Stimulated activated CD4-positive, alpha-beta T cell treated with anti-CD3 and anti-CD28 coated beads, Interleukin-4, amount 100 ng/mL, for 1 hour (primary cell): ENCODE results near the gene RHEX.
A peak's percentile ranks its signal among the peaks of the same experiment; 100 is the strongest.

Experiments used
- DNase-seq: peaks from one replicate; pipeline ENCODE4 v3.0.0-alpha.2; 2020

RHEX gene

DNA sequence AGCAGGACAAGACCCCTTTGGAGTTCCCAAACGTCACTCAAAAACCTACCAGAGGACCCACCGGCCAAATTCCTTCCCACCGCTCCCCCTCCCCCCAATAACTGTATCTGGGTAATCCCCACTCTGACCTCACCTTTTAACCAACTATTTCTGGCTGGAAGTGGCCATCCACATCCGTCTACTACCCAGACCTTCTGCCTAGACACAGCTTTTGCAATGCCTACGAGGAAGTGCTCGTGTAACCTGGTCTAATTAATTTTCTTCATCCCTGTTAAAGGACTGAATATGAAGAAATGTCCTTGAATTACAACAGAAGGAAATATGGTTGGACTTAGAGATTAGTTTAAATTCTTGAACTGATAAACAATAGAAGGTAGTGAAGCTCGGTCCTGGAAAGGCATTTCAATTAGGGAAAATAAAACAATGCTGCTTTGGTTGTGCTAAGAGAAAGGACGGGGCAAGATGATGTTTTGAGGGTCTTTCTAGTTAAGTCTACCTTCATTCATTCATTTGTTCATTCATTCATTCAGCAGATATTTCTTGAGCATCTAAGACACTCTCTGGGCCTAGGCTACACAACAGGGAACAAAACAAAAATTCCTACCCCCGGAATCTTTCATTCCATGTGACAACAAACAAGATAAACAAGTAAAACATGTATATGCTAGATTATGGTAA, 45.4 kb downstream of the RHEX start:
- no peak for DNase-seq

DNA sequence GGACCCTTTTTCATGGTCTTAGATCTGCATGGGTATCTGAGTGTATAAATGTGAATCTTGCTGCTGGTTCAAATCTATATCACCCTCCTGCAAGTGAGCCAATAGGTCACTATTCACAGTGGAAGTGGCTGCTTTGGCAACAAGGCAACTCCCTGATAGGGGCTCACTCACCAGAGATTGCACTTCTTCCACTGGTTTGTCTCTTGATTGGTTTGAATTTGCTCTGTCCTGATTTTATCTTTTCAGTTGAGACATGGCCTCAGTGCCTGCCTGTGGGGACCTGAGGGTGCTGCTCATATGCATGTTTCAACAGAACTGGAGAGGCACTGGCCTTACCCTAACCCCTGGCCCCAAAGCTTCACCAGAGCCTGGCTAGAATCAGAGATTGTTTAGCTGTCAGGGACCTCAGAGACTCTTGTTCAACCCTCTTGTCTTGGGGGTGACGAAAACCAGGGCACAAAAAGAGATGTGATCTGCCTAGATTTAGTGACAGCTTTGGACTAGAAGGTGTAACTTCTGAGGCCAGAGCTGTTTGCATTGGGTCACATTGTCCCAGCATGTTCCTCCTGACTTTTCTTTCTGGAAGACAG, 47.3 kb downstream of the RHEX start:
- no peak for DNase-seq

DNA sequence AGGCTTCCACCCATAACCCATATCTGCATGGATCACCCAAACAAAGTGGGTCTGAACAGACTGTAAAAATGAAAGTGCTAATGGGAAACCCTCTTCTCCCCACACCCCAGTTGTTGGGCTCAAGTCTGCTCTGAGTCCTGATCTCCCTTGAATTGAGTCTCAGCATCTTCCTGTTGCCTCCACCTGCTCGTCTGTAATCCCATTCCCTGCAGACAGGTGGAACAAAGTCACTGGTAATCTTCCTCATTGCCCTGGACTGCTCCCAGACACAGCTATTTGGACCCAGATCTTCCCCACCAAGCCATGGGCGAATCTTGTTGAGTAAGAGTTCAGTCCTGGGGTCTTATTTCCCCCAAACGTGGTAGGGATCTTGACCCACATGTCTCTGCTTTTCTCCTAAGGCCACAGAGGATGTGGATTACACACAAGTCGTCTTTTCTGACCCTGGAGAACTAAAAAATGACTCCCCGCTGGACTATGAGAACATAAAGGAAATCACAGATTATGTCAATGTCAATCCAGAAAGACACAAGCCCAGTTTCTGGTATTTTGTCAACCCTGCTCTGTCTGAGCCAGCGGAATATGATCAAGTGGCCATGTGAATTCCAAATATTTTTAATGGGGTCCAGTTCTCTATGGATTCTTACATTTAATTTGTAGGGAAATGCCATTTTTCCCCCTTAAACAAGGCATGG, 48.5 kb downstream of the RHEX start:
- DNase-seq, result no peak

DNA sequence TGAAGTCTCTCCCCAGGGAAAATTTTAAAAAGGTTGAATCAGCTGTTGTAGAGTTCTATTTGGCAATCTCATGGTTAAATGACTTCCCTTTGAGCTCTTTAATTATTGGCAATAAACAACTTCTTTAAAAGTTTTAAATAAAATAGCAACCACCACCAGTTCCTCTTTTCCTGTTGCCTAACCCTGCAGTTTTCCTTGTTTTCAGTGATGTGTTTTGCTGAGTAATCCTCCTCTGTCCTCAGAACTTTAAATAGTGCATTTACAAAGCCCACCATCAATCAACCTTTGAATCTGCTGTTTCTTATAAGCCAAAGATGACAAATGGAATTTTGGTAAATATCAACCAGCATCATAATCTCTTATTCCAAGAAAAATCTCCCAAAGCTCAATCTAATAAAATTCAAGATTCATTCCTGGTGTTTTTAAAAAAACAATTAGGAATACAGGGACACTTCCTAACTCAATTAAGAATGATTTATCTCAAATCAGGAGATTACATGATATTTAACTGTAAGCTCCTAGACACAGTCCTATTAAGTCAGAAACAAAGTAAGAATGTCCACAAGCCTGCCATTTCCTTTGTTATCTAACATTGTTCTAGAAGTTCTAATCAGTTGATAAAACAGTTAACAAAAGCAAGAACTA, 49.4 kb downstream of the RHEX start:
- DNase-seq, result no peak

DNA sequence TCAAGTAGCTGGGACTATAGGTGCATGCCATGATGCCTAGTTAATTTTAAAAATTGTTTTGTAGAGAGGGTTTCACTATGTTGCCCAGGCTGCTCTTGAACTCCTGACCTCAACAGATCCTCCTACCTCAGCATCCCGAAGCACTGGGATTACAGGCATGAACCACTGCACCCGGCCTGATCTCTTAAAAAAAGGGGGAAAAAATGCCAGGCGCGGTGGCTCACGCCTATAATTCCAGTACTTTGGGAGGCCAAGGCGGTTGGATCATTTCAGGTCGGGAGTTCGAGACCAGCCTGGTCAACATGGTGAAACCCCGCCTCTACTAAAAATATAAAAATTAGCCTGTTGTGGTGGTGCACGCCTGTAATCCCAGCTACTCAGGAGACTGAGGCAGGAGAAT, 51.0 kb downstream of the RHEX start:
- DNase-seq, result no peak

DNA sequence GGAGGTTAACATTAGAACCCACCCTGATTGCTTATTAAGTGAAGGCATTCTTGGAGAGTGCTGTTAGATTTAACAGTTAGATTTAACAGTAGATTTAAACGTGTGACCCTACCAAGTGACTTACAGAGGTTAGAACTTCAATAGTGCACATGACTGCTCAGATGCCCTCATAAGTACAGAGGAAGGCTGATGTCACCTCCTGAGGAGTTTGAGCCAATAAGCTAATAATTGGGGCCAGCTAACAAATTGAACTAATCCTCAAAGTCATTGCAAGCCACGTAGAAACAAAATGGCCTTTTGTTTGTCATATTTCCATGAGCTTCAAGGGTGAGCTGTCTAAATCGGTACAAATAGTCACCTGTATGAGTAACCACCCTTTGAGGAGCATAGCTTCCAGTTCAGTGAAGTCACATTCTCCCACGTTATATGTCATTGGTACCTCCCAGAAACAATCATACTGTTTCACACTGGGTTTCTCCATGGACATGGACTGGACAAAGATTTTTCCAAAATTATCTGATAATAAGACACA, 52.6 kb downstream of the RHEX start:
- DNase-seq, result no peak

DNA sequence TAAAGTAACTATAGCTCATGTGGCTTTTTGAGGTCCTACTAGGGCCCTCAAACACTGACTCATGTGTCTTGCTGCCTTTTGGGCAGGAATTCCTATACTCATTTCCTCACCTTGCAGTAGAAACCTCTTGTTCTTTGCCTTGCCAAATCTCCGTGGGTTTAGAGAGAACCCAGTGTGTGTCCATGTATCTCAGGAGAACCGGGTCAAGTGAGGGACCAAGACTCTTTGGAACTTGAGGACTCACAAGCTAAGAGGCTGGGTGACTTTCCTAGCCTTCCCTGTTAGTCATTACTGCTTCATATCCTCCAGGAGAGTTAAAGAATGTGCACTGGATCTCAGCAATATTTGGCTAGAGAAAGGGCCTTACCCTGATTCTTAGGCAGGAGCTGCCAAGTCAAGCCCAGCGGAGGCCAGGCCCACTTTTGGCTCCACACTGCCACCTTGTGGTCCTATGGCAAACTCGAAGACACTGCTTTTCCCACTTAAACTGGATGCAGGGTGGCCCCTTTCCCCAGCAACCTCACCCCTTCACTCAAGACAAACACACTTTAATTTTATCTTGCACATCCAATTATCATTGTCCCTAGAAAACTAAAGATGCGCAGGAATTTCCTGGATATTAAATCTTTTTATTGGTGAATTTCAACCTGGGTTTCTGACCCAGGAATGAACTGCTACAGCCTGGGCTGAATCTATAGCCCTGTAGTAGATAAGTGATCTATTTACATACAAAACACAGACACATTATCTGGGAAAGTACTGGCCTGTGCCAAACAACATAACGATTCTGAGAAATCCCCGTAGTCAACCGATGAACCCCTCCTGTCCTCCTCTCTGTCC, 53.6 kb downstream of the RHEX start:
- peak; percentile 78 for DNase-seq

DNA sequence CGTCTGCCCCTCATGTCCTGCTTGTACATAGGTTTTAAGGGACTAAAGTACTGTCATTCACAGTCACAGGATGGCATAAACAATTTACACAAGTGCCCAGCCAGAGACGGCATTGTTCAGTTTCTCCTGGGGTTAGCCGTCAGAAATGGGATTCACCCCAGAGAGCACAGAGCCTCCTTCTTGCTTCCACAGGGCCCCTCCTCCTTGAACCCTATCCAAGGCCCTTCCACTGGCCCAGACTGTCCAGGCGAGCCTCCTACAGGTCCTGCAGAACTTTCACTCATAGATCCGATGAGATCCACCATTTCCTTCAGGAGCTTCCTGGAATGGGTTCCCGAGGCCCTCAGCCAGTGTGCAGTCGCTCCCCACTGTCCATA, 54.2 kb downstream of the RHEX start:
- DNase-seq, result no peak

DNA sequence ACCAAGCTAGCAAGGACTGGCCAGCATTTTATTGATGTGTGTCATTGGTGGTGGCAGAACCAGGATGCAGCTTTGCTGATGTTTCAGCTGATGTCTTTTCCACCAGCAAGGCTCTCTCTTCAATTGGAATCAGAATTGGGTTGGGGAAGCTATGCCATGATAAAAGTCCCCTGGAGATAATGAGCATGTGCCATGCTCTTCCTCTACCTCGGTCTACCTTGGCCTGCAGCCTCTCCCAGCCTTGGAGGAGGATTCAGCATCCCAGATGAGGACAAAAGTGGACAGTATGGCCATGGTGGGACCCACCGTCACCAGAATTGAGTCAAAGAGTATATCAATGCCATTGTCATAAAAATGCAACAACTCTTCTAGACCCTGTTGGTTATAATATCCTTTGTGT, 55.7 kb downstream of the RHEX start:
- no peak for DNase-seq

DNA sequence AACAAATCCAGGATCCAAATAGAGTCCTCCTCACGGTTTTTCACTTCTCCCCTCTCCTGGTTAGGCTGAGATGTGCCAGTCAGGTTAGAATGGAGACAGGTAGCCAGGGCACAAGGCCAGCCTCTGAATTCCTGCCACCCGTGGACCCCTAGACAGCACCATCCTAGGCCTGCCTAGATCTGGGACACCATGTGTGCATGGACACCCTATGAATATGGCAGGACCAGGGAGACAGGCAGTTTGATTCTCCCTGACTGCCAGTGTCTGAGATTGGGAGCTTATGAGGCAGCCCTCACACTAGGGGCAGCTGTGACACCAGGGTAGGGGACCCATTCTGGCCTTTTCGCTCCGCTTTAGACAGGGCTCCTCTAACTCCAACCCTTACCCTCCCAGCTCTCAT, 56.7 kb downstream of the RHEX start:
- no peak for DNase-seq

DNA sequence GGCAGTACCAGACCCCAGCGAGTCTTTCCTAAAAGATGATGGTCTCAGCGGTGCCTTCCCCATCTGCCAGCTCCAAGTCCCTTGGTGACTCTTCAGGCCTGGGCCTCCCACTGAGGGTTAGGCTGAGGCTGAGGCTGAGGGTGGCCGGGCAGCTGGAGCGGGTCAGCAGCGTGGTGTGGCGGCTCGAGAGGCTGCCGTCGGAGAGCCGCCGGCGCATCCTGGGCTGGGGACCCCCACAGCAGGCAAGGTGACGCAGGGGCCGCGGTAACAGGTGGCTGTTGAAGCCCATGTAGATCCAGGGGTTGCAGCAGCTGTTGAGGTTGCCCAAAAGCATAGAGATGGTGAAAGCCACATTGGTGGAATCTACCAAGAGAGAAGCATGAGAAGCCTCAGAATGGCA, 57.2 kb downstream of the RHEX start:
- no peak for DNase-seq

DNA sequence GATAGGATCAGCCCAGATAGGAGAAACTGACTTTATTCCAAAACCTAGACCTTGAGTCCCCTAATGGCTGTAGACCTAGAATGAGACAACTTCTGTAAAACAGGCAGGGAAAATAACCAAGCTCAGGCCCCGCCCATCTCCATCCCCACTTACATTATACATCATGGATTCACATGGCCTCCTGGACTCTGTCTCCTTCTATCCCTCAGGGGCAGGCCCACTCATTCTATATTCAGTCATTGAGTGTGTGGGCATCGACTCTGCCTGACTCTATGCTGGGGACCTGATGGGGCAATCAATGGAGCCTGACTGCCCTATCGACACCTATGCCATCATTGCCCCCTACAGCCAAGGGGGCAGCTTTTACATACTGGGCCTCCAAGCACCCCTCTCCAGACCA, 57.8 kb downstream of the RHEX start:
- no peak for DNase-seq

DNA sequence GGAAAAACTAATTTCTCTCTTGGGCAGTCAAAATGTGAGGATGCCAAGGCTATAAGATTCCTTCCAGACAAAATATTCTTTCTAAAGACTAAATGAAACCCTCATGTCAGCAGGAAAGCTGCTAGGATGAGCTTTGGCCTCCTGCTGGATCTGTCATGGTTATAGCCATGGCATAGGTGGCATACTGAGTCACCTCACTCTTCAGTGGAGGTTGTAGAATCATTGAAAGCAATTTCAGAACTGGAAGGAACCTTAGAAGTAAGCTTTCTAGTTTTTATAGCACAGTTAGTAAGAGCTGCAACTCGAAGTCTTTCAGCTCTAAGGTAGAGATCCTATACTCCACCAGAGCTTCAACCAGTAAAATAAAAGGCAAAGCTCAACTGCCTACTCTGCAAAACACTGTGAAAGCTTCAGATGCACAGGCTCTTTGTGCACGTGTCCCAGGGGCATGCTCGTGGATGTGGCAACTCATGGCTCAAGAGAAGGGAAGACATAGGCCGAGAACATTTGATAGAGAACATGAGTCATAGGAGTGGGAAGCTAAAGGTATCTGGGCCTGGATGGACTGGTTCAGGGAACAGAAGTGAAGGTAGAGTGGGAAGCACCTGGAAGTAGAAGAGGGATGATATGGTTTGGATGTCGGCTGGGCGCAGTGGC, 58.4 kb downstream of the RHEX start:
- no peak for DNase-seq

DNA sequence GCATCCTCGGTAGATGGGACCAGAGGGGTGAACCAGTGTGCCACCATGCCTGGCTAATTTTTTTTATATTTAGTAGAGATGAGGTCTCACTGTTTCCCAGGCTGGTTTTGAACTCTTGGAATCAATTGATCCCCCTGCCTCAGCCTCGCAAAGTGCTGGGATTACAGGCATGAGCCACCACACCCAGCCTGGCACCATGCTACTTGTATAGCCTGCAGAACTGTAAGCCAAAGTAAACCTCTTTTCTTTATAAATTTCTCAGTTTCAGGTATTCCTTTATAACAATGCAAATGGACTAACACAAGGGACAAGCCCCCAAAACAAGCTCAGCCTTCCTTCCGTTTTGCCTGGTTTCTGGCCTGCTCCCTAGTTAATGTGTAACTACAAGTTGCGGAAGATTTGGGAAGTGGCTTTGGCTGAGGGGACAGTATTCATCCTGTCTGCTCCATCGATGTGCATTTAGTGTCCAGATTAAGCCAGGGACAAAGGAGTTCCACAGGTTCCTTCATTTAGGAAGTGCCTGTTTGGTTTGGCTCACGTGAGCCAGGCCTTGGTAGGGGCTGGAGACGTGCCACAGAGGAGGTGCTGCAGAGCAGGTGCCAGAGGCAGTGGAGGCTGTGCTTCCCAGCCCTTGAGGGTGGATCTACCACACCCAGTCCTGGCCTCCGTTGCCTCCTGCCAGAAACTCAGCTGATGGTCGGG, 59.8 kb downstream of the RHEX start:
- DNase-seq, result no peak

DNA sequence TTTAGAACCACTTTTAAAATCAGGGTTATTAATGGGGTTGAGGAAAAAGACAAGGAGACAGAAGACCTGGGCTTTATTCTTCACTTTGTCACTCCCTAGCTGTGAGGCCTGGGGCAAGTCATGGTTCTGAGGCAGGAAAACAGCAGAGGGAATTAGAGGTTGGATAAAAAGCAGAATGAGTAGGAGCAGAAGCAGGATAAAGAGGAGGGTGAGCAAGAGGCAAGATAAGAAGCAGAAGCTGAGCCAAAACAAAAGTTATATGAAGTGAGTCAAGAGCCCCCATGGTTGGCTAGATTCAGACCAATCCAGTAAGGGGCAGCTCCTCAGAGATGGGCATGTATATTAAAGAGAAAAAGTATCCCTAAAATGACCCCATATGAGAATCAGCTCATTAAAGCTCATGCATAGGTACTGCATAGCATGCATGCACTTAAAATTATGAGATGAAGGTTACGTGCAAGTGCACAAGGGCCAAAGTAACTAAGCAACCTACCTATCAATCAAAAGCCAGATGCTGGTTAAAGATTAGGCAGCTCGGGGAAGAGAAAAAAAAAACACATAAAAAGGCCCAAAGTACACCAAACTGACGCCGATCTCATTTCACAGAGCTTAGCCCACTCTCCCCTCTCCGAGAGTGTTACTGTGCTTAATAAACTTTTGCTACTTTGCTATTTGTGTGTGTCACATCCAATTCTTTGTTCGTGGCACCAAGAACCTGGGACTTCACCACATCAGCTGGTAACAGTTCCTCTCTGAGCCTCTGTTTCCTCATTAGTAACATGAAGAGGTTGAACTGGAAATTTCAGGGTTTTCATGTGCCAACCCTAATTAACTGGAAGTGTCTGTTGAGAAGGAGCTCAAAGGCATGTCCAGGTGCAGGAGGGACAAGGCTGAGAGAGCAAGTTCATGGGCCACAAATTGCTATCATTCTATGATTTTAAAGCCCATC, 62.0 kb downstream of the RHEX start:
- no peak for DNase-seq

DNA sequence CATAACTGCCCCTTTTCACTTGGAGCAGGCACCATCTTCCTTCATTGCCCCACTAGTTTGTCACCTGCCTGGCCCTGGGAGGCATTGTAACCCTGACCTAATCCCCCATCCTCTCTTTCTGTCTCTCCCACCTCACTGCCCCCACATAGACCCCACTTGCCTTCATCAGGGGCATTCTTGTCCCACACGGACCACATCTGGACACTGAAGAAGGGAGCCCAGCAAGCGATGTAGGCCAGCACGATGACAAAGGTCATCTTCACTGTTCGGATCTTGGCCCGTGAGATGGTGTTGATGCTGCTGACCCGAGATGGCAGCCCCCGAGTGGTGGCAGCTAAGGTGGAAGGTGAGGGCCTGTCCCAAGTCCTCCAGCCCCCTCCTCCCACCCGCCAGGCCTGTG, 62.8 kb downstream of the RHEX start:
- DNase-seq, result no peak

DNA sequence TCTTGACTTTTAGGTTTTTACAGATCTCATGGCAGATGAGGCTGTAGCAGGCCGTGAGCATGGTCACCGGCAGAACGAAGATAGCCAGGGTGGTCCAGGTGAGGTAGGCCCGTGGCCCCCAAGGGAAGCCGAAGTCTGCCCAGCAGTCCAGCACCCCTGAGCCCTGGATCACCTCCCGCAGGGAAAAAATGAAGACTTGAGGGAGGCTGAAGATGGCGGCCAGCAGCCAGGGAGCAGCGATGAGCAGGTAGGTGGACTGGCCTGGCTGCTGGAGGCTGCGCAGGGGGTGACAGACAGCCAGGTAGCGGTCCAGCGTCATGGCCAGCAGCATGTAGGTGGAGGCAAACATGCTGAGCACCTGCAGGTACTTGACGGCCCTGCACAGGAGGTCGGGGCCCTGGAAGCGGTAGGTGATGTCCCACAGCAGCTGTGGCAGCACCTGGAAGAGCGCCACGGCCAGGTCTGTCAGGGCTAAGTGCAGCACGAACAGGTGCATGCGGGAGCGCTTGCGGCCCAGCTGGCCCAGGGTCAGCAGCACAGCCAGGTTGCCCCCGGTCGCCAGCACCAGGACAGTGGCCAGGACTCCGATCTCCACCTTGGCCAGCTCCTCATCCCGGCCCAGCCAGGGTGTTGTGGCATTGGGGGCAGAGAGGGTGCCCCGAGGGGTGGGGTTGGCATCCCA, 63.4 kb downstream of the RHEX start:
- no peak for DNase-seq

DNA sequence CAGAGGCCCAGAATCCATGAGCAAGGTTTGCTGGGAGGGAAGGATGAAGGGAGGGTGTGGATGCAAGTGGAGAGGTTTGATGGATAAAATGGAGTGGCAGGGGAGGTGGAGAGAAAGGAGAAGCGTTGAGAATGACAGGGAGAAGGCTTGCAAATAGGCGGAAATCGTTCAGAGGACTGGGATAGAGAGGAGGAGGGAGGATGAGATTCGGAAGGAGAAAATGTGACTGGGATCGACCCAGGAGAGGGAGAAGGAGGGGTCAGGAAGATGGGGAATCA, 63.8 kb downstream of the RHEX start:
- no peak for DNase-seq

DNA sequence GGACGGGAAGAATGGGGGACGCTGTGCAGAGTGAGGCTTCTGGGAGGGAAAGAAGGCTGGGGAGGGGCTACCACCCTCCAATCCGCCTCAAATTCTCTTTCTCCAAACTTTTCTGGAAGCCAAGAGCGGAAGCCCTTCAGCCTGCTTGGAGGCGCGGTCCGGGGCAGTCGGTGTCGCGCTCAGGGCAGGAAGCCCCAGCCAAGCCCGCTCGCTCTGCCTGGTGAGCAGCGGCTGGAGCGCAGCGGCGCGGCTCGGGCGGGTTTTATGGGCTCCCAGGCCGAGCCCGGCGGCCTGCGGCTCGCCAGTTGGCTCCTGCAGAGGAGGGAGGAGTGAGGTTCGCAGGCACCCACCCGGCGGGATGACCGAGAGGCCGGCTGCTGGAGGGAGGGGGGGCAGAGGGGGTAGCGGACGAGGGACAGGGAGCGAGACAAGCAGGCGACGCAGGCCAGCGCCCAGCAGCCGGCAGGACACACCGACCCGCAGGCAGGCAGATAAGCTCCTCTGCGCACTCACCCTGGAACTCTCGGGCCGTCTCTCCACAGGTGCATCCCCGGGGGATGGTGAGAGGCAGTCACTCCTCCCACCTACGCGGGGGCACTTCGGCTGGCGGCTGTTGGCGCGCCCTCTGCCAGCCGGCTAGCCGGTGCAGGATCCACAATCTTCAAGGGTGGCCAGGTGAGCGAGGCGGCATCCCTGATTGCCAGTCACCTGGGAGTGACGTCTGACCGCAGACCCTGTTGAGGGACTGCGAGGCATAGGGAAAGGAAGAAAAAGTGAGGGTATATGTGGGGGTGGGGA, 64.4 kb downstream of the RHEX start, which contains the start of gene AVPR1B:
TSS of gene AVPR1B (minus strand) at position 238 of the 798 bp plus-strand sequence. CDS start 498 bp downstream, outside the sequence.
- peak; percentile 30 for DNase-seq
